DMS53 treated with DMSO at 0.1 percent for 48 hours (cell line): Measurements from ENCODE around the gene CEMP1.
"Not testable (repeated sequence)": the region's sequence is repeated elsewhere in the genome, so short reads cannot be mapped to it uniquely, and the experiment has no call there.

Source experiments
- DNase-seq: peaks from one replicate; lab custom pipeline; 2025; ENCODE audit not compliant: unreplicated experiment; lab: John Stamatoyannopoulos, UW

The CEMP1 gene

DNA sequence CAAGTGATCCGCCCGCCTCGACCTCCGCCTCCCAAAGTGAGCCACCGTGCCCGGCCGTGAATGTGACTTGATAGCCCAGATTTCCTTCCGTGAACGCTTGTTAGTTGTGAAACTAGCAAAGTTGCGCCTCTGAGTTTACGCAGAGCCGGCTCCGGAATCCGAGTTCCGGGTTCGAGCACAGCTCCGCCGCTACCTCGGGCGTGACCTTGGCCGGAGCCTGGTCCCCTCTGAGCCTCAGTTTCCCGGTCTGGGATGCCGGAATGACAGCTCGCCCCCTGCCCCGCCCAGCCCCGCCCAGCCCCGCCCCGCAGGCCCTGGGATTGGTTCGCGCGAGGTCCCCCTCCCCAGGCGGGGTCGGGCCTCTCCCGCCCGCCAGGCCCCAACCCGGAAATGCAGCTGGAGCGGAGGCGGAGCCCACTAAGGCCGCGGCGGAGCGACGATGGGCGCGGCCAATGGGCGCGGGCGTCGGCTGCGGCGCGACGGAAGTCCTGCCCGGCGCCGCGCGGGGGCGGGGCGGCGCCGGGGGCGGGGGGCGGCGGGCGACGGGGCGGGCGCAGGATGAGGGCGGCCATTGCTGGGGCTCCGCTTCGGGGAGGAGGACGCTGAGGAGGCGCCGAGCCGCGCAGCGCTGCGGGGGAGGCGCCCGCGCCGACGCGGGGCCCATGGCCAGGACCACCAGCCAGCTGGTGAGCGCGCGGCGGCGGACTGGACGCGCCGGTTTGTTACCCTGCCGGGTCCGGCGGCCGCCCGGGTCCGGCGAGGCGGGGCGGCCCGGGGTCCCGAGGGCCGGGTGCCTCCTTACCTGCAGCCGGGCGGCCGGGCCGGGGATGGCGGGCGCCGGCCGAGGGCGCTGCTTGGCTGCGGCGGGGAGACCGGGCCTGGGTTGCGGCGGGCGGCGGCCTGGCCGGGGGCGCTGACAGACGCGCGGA, 6.5 kb upstream of the CEMP1 start, which contains the start of gene PDPK1:
TSS of gene PDPK1 (plus strand) at position 571 of the 929 bp plus-strand sequence. CDS start at position 663, 92 bp downstream.
- peak; percentile 66 for DNase-seq

DNA sequence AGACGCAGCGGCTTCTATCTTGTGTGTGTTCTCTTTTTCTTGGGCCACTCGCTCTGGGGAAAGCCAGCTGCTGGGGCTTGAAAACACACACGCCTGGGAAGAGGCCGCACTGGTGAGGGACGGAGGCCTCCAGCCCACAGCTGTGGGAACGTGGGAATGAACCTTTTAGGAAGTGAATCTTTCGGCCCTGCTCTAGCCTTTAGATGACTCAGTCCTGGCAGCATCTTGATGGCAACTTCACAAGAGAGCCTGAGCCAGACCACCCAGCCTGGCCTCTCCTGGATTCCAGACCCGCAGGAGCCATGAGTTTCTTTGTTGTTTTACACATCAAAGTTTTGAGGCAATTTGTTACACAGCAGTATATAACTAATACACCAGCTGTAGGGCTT, 4.4 kb upstream of the CEMP1 start:
- no peak for DNase-seq

DNA sequence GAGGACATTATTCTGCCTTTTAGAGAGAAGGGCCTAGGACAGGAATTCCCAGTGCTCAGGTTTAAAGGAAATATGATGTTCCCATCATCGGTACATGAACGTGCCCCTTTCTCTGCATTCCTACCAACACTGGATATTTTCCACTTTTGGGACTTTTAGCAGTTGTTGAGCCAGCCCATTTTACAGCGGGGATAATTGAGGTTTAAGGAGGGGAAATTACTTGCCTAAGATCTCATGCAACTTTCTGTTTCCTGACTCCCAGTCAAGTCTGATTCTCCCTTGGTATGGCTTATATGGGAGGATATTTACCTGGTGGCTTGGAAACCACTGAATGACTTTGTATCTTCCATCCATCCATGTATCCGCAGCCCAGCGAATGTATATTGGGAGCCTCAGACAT, 3.1 kb upstream of the CEMP1 start:
- not testable (repeated sequence) for DNase-seq

DNA sequence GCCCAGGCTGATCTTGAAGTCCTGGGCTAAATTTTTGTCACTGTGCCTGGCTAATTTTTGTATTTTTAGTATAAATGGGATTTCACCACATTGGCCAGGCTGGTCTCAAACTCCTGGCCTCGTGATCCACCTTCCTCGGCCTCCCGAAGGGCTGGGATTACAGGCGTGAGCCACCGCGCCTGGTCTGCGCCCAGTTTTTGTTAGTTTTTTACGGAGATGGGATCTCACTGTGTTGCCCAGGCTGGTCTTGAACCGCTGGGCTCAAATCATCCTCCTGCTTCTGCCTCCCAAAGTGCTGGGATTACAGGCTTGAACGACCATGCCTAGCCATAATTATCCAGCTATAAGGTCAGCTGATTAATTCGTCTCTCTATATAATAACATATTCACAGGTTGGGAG, 2.7 kb upstream of the CEMP1 start:
- no peak for DNase-seq

DNA sequence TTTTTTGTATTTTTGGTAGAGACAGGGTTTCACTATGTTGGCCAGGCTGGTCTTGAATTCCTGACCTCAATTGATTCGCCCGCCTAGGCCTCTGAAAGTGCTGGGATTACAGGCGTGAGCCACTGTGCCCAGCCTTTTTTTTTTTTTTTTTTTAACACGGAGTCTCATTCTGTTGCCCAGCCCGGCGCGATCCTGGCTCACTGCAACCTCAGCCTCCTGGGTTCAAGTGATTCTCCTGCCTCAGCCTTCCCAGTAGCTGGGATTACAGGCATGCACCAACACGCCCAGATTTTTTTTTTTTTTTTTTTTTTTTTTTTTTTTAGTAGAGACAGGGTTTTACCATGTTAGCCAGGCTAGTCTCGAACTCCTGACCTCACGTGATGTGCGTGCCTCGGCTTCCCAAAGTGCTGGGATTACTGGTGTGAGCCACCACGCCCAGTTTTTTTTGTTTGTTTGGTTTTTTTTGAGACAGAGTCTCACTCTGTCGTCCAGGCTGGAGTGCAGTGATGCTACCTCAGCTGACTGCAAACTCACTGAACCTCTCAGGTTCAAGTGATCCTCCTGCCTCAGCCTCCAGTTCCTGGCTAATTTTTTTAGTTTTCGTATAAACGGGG, 2.0 kb upstream of the CEMP1 start:
- DNase-seq, result not testable (repeated sequence)

DNA sequence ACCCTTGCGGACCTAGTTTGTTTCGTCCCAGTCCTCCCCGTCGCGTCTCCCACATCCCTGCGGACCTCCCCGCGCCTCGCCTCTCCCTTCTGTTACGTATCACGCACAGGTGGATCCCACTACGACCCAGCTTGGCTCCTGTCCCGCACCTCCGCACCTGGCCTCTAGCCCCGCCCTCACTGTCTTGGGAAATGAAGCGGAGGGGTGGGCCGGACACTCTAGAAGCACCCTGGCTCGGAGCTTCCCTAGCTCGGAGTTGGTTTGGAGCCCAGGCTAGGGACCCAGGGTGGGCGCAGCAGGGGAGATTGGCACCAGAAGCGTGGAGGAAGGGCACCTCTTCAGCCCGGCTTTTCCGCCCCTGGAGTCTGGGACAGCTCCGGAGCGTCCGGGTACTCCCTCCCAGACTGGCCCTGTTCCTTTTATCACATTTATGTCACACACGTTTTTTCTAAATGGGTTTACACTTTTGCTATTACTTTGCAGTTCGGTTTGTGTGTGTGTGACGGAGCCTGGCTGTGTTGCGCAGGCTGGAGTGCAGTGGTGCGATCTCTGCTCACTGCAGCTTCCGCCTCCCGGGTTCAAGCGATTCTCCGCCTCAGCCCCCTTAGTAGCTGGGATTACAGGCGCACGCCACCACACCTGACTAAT, 1.4 kb upstream of the CEMP1 start:
- DNase-seq, result peak; percentile 44

DNA sequence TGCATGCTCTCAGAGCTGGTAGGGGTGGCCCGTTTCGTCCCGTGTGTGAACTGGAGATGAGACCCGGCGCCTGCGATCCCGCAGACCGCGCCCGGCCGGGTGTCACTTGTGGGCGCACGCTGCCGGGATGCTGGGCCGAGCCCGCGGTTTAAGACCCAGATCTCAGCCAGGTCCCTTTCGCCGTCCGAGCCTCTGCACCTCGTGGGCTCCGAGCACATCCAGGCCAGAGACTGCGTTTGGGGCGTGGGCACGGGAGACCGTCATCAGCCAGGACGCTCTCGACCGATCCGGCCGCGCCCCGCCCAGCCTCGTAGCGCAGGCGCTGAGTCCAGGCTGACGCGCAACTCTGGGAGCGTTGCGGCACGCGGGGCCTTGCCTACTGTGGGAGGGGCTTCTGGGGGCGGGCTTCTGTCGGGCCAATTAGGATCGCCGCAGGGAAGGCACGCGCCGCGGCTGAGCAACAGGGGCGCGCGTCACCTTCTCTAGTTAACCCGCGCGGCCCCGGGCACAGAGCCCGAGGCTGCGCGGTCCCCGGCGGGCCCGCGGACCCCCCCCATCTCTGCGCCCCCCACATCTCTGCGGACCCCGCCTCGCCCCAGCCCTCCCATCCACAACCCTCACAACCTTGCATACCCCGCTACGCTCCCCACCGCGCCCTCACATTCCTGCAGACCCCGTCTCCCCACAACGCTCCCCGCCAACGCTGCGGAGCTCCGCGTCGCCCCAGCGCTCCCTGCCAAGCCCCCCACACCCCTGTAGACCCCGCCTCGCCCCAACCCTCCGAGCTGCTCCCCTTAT, 687 bp upstream of the CEMP1 start:
- peak; percentile 87 for DNase-seq

DNA sequence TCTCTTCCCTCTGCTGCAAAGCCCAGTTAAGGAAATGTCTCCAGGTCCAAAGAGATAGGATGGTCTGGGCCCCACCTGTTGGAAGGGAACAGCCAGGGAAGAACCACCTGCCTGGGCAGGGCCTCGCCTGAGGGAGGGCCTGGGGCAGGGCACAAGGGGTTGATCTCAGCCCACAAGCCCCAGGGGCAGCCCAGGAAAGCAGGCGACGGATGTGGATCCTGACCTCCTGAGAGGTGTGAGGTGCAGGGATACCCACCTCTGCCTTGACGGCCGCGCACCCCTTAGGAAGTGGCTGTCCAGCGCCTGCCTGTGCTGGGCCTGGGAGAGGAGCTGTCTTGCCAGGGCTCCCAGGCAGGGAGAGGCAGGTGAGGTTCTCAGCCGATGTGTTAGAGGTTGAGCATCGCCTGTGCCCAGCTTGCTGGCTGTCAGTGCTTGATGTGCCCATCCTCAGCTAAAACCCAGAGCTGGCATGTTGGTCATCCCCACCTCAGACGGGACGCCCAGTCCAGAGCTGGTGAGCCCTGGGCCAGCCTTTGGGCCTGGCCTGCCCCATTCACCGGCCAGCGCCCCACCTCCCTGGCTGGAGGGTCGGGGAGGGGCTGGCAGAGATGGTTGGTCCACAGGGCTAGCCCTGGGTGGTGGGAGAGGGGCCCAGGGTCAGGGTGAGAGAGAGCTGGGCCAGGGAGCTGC, 434 bp downstream of the CEMP1 start:
- DNase-seq, result no peak

DNA sequence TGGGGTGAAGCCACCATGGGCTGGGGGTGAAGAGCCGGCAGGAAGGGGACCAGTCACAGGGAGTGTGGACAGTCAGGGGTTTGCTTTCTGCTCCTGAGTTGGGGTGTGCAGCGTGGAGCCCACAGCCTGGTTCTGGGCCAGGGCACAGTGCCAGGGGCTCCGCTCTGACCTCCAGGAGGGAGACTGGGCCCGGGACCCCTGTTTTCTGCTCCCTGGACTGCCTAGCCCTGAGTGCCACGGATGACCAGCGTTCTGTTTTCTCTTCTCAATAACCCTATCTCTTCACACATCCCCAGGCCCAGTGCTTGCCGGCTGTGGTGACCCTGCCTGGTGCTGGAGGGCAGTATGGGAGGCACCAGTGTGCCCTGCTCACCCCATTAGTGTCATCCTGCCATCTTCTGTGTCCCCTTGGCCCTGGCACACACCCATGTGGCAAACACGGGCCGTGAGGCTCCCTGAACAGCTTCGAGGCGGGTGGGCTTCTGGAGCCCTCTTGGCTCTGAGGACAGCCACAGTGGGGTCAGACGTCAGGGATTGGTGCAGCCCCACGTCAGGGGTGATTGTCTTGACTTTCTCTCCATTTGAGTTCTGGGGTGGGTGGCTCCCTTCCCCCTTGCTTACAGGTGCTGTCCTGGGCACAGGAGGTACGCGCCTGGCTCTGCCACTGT, 1.1 kb downstream of the CEMP1 start:
- DNase-seq, result no peak

DNA sequence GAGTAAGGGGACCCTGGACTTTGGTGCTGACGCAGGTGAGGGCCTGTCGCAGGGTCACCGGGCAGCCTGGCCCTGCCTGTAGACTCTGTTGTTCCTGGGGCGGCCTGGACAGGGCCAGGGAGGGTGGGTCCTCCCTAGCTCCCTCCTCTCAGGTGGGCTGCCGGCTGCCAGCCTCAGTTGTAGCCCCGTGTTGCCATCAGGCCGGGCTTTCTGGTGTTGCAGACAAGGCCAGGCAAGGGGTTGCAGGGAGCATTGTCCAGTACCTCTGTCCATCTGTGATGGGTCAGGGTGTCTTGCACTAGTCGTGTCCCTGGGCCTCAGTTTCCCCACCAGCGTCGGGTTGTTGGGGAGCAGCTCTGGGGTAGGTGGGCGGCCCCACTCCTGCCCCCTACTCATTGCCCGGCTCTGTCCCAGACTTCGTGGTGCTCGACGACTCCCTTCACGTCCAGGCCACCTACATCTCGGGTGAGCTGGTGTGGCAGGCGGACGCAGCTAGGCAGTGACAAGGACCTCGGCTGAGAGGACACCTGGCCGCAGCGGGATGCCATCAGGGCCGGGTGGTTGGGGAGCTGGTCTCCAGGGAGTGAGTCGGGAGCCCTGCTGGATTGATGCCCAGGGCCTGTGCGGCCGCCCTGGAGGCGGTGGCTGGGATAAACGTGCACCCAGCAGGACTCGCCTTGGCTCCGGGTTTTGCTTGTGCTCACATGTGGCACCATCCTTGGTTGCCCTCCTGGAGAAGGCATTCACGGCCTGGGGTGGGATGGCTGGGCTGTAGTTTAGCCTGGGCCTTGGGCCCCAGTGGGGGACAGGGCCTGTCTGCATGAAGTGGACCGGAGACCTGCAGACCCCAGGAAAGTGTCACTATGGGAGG, 1.9 kb downstream of the CEMP1 start:
- no peak for DNase-seq

DNA sequence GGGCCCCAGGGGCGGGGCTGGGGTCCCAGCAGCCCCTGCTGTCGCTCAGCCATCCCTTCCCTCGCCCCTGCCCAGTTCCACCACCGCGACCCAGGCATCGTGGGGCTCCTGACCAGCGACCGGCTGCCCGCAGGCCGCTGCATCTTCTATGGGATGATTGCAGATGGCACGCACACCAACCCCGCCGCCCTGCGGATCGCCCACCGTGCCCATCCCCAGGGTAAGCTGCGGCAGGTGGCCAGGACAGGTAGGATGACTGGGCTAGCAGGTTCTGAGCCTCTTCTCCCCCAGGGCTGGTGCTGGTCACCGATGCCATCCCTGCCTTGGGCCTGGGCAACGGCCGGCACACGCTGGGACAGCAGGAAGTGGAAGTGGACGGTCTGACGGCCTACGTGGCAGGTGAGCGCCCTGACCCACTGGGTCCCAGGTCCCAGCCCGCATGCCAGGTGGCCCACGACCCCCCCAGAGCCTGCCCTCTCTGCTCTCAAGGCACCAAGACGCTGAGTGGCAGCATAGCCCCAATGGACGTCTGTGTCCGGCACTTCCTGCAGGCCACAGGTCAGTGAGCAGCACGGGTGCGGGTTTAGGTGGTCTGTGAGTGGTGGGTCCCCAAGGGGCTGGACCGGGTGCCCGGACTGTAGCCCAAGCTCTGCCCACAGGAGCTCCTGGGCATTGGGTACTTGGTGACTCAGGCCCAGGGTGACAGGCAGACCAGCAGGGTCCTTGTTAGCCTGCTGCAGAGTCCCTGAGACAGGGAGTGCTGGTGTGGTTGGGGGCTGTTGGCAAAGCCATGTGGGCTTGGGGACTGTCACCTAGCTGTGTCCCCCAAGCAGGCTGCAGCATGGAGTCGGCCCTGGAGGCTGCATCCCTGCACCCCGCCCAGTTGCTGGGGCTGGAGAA, 2.8 kb downstream of the CEMP1 start:
- DNase-seq, result no peak

DNA sequence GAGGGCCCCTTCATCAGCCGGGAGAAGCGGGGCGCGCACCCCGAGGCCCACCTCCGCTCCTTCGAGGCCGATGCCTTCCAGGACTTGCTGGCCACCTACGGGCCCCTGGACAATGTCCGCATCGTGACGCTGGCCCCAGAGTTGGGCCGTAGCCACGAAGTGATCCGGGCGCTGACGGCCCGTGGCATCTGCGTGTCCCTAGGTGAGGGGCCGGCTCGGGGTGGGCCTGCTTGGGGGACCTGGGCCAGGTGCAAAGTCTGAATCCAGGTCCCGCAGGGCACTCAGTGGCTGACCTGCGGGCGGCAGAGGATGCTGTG, 3.5 kb downstream of the CEMP1 start:
- DNase-seq, result no peak

DNA sequence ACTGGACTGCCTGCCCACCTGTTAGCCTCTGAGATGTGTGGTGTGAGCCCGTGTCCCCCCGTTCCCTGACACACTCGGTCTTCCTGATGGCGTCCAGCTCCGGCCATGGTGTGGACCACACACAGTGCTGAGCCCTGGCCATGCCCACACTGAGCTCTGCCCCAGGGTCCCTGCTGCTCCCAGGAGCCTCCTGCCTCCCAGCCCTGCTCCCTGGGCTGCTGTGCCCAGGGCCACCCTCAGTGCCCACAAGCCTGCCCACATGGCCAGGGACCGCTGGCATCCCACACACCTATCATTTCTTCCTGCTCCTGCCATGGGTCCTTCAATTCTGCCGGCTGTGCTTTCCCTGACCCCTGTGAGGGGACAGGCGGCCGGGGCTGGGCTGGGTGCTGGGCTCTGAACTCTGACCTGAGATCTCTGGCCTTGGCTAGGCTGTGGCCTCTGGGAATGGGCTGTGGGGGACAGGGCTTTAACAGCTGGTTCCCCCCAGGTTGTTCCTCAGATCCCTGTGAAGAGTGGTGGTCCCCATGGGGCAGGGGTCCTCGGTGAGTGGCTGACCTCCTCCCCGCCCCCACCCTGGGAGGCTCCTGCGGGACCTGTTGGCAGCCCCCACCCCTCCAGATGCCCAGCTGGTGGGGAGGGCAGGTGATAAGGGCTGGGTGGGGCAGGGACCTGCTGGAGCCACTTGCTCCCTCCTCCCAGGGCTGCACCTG, 4.0 kb downstream of the CEMP1 start:
- no peak for DNase-seq

DNA sequence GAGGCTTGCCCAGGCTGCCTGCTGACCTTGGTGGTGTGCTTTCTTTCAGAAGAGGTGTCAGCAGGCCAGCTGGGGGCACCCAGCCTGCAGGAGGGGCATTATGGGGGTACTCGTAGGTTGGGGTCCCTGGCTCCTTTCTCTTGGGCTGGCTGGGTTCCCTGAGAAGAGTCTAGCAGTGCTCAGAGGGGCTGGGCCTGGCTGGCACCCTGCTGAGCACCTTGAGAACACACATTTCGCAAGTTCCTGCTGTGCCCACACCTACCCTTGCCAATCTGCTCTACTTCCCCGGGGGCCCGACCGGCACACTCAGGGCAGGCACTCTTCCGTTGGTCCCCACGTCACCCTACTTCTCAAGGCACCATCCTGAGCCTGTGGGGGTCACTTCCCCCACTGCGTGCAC, 5.1 kb downstream of the CEMP1 start:
- no peak for DNase-seq

DNA sequence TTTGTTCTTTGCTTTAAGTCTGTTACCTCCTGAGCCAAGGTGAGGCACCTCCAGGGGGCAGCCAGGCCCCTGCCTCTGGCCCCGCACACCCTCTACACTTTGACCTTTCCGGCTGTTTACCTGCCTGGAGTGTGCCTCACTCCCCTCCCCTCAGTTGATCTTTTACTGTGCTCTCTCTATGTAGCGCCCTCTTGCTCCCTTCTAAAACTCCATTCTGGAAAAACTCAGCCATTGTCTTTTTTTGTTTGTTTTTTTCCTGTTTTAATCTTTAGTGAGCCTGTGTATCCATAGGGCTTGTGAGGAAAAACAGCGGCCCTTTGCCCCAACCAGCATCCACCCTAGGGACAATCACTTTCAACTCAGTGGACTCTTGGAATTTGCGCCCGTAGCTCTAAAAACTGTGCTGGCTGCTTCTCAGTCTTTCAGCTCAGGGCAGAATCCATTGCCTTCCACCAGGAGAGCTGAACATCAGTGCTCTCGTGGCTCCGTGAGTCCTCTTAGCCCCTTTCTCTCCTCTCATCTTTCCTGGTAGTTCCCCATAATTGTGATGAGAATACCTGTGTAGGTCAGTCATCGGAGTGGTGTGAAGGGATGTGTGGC, 6.8 kb downstream of the CEMP1 start:
- no peak for DNase-seq

DNA sequence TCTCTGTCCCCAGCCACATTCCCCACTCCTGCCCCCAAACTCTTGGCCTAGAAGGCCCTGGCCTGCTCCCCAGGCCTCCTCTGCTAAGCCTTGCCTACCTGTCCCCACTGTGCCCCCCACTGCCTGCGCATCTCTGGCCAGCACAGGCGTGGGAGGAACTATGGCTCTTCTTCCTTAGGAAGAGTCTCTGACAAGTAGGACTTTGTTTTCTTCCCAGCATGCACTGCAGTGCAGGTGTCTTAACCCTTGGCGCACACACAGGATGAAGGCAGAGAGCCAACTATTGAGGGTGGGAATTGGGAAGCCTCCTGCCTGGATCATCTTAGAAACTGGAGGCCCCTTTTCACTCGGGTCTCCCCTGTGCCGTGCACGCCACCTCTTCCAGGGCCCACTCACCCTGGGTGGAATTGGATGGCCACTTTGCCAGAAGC, 7.4 kb downstream of the CEMP1 start:
- DNase-seq, result no peak
